Fibroblast of villous mesenchyme (primary cell): ENCODE results near the gene PCBP3. TPM values are rescaled to one million over a fixed set of nuclear protein-coding genes. Genes with fewer than 3 reads are reported as not detected.
A peak's percentile ranks its signal among the peaks of the same experiment; 100 is the strongest.
"Not testable (repeated sequence)": the region's sequence is repeated elsewhere in the genome, so short reads cannot be mapped to it uniquely, and the experiment has no call there.

Source experiments
- DNase-seq: peaks from one replicate; pipeline ENCODE4 v3.0.0-alpha.2; 2010; ENCODE audit warnings: low read depth
- H3K4me3 ChIP-seq: 2 replicates; pipeline ENCODE4 v1.5.1; 2011; ENCODE audit warnings: low read depth, mild to moderate bottlenecking, low read length
- total RNA-seq: library from RNA; depleted of rRNA; stranded (reverse); fragments of >200 nt; gene quantifications from 2 replicates; pipeline ENCODE4 v1.2.3, GENCODE V29; 2012
- TF ChIP-seq, protein P1 (sequence below): IDR thresholded peaks from 2 replicates; pipeline ENCODE4 v1.5.1; 2012; ENCODE audit warnings: low read depth, mild to moderate bottlenecking, low read length; ENCODE audit not compliant: insufficient read depth

Gene PCBP3
- total RNA-seq, 1 donor: 1.3 TPM

DNA sequence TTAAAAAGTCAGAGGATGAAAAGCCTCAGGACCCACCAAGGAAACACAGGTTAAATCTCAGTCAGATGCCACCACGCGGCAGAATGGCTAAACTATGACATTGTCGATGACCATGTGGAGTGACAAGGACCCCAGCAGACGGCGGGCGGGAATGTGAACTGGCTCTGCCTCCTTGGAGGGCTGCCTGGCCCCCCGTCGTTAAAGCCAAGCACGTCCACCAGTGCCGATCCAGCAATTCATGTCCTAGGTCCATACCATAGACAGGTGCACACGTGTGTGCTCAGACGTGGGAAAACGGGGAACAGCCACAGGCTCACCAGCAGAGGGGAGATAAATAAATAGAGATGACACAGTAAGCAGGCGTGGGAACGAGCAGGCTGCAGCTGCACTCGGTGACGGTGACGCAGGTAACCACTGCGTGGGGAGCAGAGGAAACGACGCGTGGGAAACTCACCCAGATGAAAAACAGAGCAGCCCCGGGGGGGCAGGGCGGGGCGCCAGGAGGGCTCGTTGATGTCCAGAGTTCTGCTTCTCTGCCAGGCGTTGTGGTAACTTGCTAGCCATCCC lies 28.3 kb upstream of the PCBP3 start:
- no peak overlapping the region for H3K4me3 ChIP-seq
- TF ChIP-seq, protein P1, sequence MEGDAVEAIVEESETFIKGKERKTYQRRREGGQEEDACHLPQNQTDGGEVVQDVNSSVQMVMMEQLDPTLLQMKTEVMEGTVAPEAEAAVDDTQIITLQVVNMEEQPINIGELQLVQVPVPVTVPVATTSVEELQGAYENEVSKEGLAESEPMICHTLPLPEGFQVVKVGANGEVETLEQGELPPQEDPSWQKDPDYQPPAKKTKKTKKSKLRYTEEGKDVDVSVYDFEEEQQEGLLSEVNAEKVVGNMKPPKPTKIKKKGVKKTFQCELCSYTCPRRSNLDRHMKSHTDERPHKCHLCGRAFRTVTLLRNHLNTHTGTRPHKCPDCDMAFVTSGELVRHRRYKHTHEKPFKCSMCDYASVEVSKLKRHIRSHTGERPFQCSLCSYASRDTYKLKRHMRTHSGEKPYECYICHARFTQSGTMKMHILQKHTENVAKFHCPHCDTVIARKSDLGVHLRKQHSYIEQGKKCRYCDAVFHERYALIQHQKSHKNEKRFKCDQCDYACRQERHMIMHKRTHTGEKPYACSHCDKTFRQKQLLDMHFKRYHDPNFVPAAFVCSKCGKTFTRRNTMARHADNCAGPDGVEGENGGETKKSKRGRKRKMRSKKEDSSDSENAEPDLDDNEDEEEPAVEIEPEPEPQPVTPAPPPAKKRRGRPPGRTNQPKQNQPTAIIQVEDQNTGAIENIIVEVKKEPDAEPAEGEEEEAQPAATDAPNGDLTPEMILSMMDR: no peak
- peak; percentile 57 for DNase-seq

DNA sequence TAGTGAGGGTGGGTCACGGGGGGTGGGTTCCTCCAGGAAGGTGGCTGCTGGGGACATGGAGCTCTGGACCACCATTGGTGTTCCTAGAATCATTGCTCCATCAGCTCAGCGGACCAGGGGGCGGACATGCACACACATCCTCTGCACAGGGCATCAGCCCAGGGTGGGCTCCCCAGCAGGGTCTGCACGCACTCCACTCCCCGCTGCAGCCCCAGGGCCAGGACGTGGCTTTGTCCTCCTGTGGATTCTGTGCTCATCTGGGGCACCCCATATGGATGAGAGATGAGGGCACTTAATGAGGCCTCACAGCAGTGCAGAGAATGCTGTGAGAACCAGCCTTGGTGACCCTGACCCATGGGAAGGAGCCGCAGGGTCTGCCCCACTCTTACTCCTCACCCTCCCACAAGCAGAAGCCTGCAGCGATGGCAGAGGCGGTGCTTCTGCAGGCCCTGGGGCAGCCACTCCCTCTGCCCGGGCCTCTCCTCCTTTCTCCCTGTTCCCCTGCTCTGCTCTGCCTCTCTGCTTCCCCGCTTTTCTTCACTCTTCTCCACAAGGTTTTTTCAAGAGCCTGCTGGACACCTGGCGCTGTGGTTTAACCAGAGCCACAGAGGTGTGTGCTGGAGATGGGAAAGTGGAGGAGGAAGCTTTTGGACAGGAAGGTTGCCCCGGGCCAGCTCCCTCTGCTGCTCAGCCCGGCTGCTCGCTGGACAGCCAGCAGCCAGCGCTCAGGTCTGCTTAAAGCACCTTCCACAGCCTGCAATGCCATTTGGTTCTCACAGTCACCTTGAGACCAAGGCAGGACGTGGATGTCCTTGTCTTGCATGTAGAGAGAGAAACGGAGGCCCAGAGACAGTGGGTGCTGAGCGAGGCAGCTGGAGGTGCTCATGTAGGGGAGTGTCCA lies 26.3 kb upstream of the PCBP3 start:
- no peak overlapping the region for H3K4me3 ChIP-seq
- no peak for DNase-seq
- TF ChIP-seq, protein P1: no peak

DNA sequence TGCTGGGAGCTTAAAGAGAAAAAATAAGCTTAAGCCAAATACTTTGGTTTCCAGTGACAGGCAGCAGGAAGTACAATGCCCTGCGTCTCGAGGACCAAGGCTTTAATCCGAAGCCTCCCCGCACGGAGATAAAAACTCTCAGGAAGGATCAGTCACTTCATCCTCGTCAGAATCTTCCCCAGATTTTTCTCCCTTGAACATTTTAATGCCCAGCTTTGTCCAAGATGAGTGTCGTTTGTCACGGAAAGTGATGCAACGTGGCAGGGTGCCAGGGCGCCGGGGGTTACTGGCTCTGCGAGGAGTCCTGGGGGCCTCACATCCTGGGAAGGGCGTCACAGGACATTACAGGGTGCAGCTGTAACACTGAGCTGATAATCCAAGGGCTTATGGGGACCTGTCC lies 25.2 kb upstream of the PCBP3 start:
- TF ChIP-seq, protein P1: no peak
- H3K4me3 ChIP-seq: no peak overlapping the region
- DNase-seq: peak; percentile 37

DNA sequence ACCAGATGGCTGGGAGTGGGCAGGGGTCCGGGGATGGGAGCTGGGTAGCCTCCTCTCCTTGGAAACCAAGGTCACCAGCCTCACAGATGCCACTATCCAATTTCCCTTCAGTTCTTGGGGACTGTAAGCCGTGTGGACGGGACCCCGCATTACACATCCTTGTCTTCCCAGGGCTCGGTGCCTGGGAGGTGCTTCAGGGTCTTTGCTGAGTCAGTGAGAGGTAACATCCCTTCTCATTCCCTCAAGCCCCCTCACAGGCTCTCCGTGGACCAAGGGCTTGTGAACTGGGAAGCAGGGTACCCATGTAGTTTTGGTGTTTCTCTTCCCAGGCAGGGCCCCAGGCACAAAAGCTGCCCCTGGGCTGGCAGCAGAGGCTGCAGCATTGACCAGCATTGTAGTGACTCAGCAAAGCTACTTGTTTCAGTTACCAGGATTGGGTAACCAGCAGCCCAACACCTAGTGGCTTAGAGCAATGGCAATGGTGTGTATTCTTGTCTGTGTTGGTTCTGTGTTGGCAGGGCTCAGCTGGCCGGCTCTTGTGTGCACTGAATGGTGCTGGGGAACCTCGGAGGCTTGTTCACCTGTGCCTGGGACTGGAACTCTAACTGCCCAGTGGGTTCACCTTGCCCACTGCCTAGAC lies 24.6 kb upstream of the PCBP3 start:
- H3K4me3 ChIP-seq: no peak overlapping the region
- DNase-seq: no peak

DNA sequence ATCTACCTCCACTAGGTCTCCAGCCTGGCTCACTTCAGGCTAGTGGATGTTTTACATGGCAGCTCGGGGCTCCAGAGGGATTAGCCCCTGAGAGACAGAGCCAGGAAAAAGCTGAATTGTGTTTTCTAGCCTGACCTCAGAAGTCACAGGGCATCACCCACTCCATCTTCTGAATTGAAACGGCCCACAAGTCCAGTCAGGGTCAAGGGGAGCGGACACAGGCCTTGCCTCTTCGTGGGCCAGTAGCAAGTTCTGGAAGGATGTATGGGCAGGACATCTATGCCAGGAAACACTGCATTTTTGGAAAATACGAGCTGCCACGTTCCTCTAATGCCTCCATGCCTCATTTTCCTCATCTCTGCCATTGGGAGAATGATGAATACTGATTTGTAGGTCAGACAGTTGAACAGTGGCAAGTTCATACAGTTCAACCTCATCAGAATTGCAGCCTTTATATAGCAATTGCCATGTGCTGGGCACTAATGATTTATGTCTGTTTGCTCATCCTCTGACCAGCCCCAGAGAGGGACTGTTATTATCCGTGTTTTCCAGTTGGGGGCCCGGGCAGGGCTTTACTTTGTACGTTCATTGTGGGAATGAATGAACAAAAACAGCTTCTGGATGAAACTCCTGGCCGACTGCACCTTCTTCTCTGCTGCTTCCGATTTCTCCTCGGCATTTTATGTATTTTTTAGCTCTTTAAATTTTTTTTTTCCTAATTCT lies 23.2 kb upstream of the PCBP3 start:
- H3K4me3 ChIP-seq: no peak overlapping the region
- TF ChIP-seq, protein P1: no peak
- DNase-seq: no peak

More for the DNA sequence above, 24.6 kb upstream of the PCBP3 start:
- TF ChIP-seq, protein P1: no peak

DNA sequence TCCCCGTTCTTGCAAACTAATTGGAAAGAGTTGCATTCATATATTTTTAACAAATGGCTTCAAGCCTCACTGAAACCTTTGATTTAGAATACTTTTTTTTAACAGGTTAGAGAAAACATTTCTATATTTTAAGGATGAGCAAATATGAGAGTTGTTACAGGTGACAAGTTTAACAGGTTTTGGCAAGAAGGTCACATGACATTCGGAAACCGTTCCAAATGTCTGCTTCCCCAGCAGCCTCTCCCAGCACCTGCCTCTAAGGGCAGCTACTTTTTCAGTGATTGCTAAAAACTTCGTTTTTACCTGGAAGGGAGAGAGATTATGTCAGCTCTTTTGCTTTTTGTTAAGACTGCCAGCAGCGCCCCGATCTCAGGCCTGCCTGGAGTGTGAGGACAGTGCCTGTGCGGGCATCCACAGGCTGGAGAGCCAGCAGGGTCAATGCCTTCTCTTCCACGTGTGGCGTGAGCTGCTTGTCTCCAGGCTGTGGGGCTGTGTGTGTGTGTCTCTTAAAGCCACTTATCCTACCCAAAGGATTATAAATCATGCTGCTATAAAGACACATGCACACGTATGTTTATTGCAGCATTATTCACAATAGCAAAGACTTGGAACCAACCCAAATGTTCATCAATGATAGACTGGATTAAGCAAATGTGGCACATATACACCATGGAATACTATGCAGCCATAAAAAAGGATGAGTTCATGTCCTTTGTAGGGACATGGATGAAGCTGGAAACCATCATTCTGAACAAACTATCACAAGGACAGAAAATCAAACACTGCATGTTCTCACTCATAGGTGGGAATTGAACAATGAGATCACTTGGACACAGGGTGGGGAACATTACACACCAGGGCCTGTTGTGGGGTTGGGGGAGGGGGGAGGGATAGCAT lies 21.8 kb upstream of the PCBP3 start:
- not testable (repeated sequence) for H3K4me3 ChIP-seq

More for the DNA sequence above, 21.8 kb upstream of the PCBP3 start:
- DNase-seq: not testable (repeated sequence)
